Measurements from ENCODE around the gene AHCY.
"Not testable (repeated sequence)": the region's sequence is repeated elsewhere in the genome, so short reads cannot be mapped to it uniquely, and the experiment has no call there.

The AHCY gene

GRCh38 chr20:34296468-34296867 is 6.7 kb downstream of the AHCY start:
- DNase-seq = no peak

- no peak for DNase-seq
Observed at GRCh38 chr20:34295284-34295683, 7.9 kb downstream of the AHCY start.

GRCh38 chr20:34294563-34294962 is 8.6 kb downstream of the AHCY start:
- DNase-seq = no peak

GRCh38 chr20:34293589-34293988 is 9.6 kb downstream of the AHCY start:
- no peak for DNase-seq

GRCh38 chr20:34293119-34293518 is 10.0 kb downstream of the AHCY start:
- DNase-seq = no peak

- no peak for DNase-seq
Observed at GRCh38 chr20:34292496-34292895, 10.7 kb downstream of the AHCY start.

- DNase-seq = no peak
Observed at GRCh38 chr20:34290471-34290870, 12.7 kb downstream of the AHCY start.

GRCh38 chr20:34287500-34287899 is 15.7 kb downstream of the AHCY start:
- not testable (repeated sequence) for DNase-seq

GRCh38 chr20:34285450-34285849 is 17.7 kb downstream of the AHCY start:
- DNase-seq = no peak

GRCh38 chr20:34283844-34284243 is 19.3 kb downstream of the AHCY start:
- no peak for DNase-seq

GRCh38 chr20:34282041-34282440 is 21.1 kb downstream of the AHCY start:
- DNase-seq = peak; percentile 19

- DNase-seq = no peak
Observed at GRCh38 chr20:34281177-34281576, 22.0 kb downstream of the AHCY start.

- DNase-seq = no peak
Observed at GRCh38 chr20:34274694-34275093, 28.5 kb downstream of the AHCY start.

- DNase-seq = no peak
Observed at GRCh38 chr20:34271956-34272355, 31.2 kb downstream of the AHCY start.

GRCh38 chr20:34269996-34270627 is 33.0 kb downstream of the AHCY start:
- no peak for DNase-seq

GRCh38 chr20:34268851-34269636 is 34.1 kb downstream of the AHCY start:
- DNase-seq = peak; percentile 25

GRCh38 chr20:34268145-34268544 is 35.0 kb downstream of the AHCY start:
- no peak for DNase-seq

- no peak for DNase-seq
Observed at GRCh38 chr20:34264141-34264540, 39.0 kb downstream of the AHCY start.

GRCh38 chr20:34263468-34263867 is 39.7 kb downstream of the AHCY start:
- not testable (repeated sequence) for DNase-seq

GRCh38 chr20:34262488-34263288 is 40.5 kb downstream of the AHCY start:
- peak; percentile 97 for DNase-seq

GRCh38 chr20:34260208-34260942 is 42.8 kb downstream of the AHCY start:
- no peak for DNase-seq

GRCh38 chr20:34256629-34257124 is 46.5 kb downstream of the AHCY start:
- no peak for DNase-seq

GRCh38 chr20:34254979-34255378 is 48.2 kb downstream of the AHCY start:
- no peak for DNase-seq

All from inflammatory macrophage treated with lipopolysaccharide for 4 hours (primary cell).